ENCODE data around the gene EDEM2. TPM values are rescaled to one million over a fixed set of nuclear protein-coding genes. Genes with fewer than 3 reads are reported as not detected.

EDEM2 gene
- total and polyA plus RNA-seq, 2 of the 4 experiments (the other 2 are of a cell fraction) = 19.0 to 27.4 TPM

DNA sequence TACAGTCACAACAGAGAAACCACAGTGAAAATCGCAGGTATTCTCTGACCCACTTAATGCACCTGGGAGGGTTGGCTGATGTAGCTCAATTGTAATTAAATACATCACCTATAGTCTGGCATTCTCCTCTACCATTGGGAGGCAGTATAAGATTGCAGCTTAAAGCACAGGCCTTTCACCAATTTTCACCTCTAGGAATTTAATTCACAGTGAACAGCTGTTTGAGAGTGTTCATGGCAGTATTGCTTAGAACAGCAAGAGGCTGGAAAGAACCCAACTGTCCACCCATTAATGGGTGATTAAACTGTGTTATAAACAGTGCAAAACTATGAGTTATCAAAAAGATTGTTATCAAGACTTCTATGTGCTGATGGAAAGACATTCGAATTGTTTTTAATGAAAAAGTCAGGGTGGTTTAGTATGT is 2.0 kb downstream of the EDEM2 start:
- H3K4me2 ChIP-seq (ENCODE audit: low read depth, low read length) = no peak overlapping the region
- ATAC-seq (ENCODE audit: low read depth) (peak; percentile 44), DNase-seq (peak; percentile 72)
- no peak overlapping the region for H2AFZ ChIP-seq (replicated peaks; ENCODE audit: low read length, poor library complexity)
- H3K9me1 ChIP-seq (ENCODE audit: insufficient read depth, low read length) = no peaks in the 10 kb centered on the region
- no peak overlapping the region for H2BK20ac ChIP-seq (ENCODE audit: low read depth, low read length)
- ChIA-PET CTCF (interaction anchor here (0.5 to 3.5 kb wide), 12 partner anchors 11 to 162 kb away, joined by 3 to 26 read pairs (median 4); no protein-coding TSS in a partner anchor), POLR2A (ENCODE audit: unreplicated experiment) (interaction anchor here (0.6 kb wide), 1 partner anchor 125 kb away, joined by 3 read pairs; no protein-coding TSS in a partner anchor)
- H3K4me3 ChIP-seq (ENCODE audit: insufficient read depth, low read depth, low read length) = no peak overlapping the region
- no peaks in the 10 kb centered on the region for H3K9me3 ChIP-seq (ENCODE audit: control insufficient read depth, insufficient read depth, low read length)
- no peak overlapping the region for H3K27ac ChIP-seq (ENCODE audit: insufficient read depth, low read length)
- H4K20me1 ChIP-seq (ENCODE audit: insufficient read depth, low read length) = no peaks in the 10 kb centered on the region
- no peak overlapping the region for H2BK120ac ChIP-seq (ENCODE audit: low read depth, low read length)
- no peak overlapping the region for H4K8ac ChIP-seq (ENCODE audit: low read depth in 2 of 2, low read length in 2 of 2)
- H3K14ac ChIP-seq (replicated peaks; ENCODE audit: low read depth, low read length) = no peak overlapping the region
- H3K27me3 ChIP-seq (ENCODE audit: control insufficient read depth, insufficient read depth, low read length) = no peaks in the 10 kb centered on the region
- no TSS peak for BruUV-seq (replicated peaks)
- no peak overlapping the region for H3K23ac ChIP-seq (ENCODE audit: low read depth, low read length)
- H3K18ac ChIP-seq (ENCODE audit: low read depth, low read length) = no peak overlapping the region
- H4K91ac ChIP-seq (ENCODE audit: insufficient read depth, low read depth, low read length) = no peak overlapping the region
- no peak overlapping the region for H2AK9ac ChIP-seq (replicated peaks; ENCODE audit: low read depth, low read length, poor library complexity)
- intact Hi-C loops (cut with micrococcal nuclease) = loop anchor here (1.0 to 2.0 kb wide), 5 partner anchors 49 to 302 kb away; partner anchors contain the start of gene GDF5
- H4K5ac ChIP-seq (ENCODE audit: low read depth, low read length) = no peak overlapping the region
- H3K4ac ChIP-seq (ENCODE audit: low read depth, low read length) = no peak overlapping the region
- in situ Hi-C loops (cut with MboI; ENCODE audit: low sequenced_read_pairs) = loop anchor here (5.0 to 25.0 kb wide), 3 partner anchors 60 to 292 kb away; partner anchors contain the start of gene GDF5
- TF ChIP-seq SMC3 (IDR thresholded peaks at IDR 0.05; ENCODE audit: low read depth, low read length) (peak; percentile 91), RCOR1 (IDR thresholded peaks at IDR 0.05; ENCODE audit: insufficient replicate concordance, low read length) (no peak), MAFK (IDR thresholded peaks at IDR 0.05; ENCODE audit: low read depth, low read length) (no peak), POLR2A (IDR thresholded peaks at IDR 0.05; ENCODE audit: low read depth, low read length) (no peak; the same call in 1 of the 2 replicates), RFX5 (IDR thresholded peaks at IDR 0.05; ENCODE audit: low read depth, low read length) (no peak), MAZ (IDR thresholded peaks at IDR 0.05; ENCODE audit: borderline replicate concordance, low read depth, low read length) (no peak), MXI1 (IDR thresholded peaks at IDR 0.05; ENCODE audit: borderline replicate concordance, low read depth, low read length) (no peak), CEBPB (IDR thresholded peaks at IDR 0.05; ENCODE audit: low read depth, low read length) (no peak), FOS (IDR thresholded peaks at IDR 0.05; ENCODE audit: low read depth, low read length) (no peak), CHD1 (IDR thresholded peaks at IDR 0.05; ENCODE audit: low read depth, low read length) (no peak), RAD21 (IDR thresholded peaks at IDR 0.05; ENCODE audit: low read length) (peak; percentile 92), BHLHE40 (IDR thresholded peaks at IDR 0.05; ENCODE audit: low read depth, low read length) (no peak), NFE2L2 (IDR thresholded peaks at IDR 0.05; ENCODE audit: low read depth, low read length) (no peak)
- TF ChIP-seq, protein P1, sequence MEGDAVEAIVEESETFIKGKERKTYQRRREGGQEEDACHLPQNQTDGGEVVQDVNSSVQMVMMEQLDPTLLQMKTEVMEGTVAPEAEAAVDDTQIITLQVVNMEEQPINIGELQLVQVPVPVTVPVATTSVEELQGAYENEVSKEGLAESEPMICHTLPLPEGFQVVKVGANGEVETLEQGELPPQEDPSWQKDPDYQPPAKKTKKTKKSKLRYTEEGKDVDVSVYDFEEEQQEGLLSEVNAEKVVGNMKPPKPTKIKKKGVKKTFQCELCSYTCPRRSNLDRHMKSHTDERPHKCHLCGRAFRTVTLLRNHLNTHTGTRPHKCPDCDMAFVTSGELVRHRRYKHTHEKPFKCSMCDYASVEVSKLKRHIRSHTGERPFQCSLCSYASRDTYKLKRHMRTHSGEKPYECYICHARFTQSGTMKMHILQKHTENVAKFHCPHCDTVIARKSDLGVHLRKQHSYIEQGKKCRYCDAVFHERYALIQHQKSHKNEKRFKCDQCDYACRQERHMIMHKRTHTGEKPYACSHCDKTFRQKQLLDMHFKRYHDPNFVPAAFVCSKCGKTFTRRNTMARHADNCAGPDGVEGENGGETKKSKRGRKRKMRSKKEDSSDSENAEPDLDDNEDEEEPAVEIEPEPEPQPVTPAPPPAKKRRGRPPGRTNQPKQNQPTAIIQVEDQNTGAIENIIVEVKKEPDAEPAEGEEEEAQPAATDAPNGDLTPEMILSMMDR (conservative IDR thresholded peaks at IDR 0.05; ENCODE audit: low read depth, low read length) = peak; percentile 86
- TF ChIP-seq, protein P2, sequence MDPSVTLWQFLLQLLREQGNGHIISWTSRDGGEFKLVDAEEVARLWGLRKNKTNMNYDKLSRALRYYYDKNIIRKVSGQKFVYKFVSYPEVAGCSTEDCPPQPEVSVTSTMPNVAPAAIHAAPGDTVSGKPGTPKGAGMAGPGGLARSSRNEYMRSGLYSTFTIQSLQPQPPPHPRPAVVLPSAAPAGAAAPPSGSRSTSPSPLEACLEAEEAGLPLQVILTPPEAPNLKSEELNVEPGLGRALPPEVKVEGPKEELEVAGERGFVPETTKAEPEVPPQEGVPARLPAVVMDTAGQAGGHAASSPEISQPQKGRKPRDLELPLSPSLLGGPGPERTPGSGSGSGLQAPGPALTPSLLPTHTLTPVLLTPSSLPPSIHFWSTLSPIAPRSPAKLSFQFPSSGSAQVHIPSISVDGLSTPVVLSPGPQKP (IDR thresholded peaks at IDR 0.05; ENCODE audit: borderline replicate concordance, low read depth, low read length) = no peak
- TF ChIP-seq, protein P3, sequence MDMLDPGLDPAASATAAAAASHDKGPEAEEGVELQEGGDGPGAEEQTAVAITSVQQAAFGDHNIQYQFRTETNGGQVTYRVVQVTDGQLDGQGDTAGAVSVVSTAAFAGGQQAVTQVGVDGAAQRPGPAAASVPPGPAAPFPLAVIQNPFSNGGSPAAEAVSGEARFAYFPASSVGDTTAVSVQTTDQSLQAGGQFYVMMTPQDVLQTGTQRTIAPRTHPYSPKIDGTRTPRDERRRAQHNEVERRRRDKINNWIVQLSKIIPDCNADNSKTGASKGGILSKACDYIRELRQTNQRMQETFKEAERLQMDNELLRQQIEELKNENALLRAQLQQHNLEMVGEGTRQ (IDR thresholded peaks at IDR 0.05; ENCODE audit: low read depth, low read length) = no peak
- H3K79me1 ChIP-seq (ENCODE audit: low read depth in 1 of 2, low read length in 2 of 2) = peaks cover 4 to 10% of the 10 kb centered on the region in 2 experiments
- dilution Hi-C loops (cut with HindIII; ENCODE audit: low sequenced_read_pairs, unreplicated experiment) = no loop called here
- H3K4me1 ChIP-seq (ENCODE audit: control insufficient read depth, insufficient read depth, low read length) = peaks cover 5% of the 10 kb centered on the region; the same call in 1 of the 2 replicates
- no peak overlapping the region for H3K56ac ChIP-seq (ENCODE audit: extremely low read depth, insufficient read depth, low read length)
- H3K9ac ChIP-seq (ENCODE audit: low read depth, low read length) = no peak overlapping the region
- H3K36me3 ChIP-seq (ENCODE audit: control insufficient read depth, insufficient read depth, low read length) = peaks cover 10% of the 10 kb centered on the region
- H2BK5ac ChIP-seq (ENCODE audit: low read depth, low read length, poor library complexity, severe bottlenecking) = no peak overlapping the region
- H2AK5ac ChIP-seq (ENCODE audit: low read depth, low read length) = no peak overlapping the region
- 13% methylated on average over 1 of the region's 2 CpGs; no CpG with 5 or more reads in 1 of the 2 experiments for WGBS, 2 experiments (ENCODE audit: extremely low coverage in 2 of 2, insufficient read length in 1 of 2)
- H2BK15ac ChIP-seq (ENCODE audit: low read depth, low read length) = no peak overlapping the region

Measured in IMR-90 (cell line).